Bronchial epithelial cell (primary cell): ENCODE measurements around the gene TMEM41B. TPM values are rescaled to one million over a fixed set of nuclear protein-coding genes. Genes with fewer than 3 reads are reported as not detected.
"Not testable (repeated sequence)": the region's sequence is repeated elsewhere in the genome, so short reads cannot be mapped to it uniquely, and the experiment has no call there.

ENCODE experiments used
- DNase-seq: peaks from one replicate; pipeline ENCODE4 v3.0.0-alpha.2; 2010; ENCODE audit warnings: low read depth
- FAIRE-seq: peaks from 2 replicates; lab custom pipeline; 2011; peaks lifted over from hg19 to GRCh38; lab: Jason Lieb, UNC
- H3K27me3 ChIP-seq: 2 replicates; pipeline ENCODE4 v1.5.1; 2011; ENCODE audit warnings: low read length; ENCODE audit not compliant: control insufficient read depth, insufficient read depth
- H3K36me3 ChIP-seq: 2 replicates; pipeline ENCODE4 v1.5.1; 2011; ENCODE audit warnings: low read length; ENCODE audit not compliant: control insufficient read depth, insufficient read depth
- H3K4me3 ChIP-seq: 2 replicates; pipeline ENCODE4 v1.5.1; 2011; ENCODE audit warnings: mild to moderate bottlenecking, low read depth, low read length, control low read depth
- CTCF ChIP-seq: IDR thresholded peaks from 2 replicates; pipeline ENCODE4 v1.5.1; 2011; ENCODE audit warnings: mild to moderate bottlenecking, moderate library complexity, low read length, control low read depth, inconsistent platforms; ENCODE audit not compliant: insufficient read depth, severe bottlenecking
- total RNA-seq: library from RNA; depleted of rRNA; stranded (reverse); fragments of >200 nt; gene quantifications from 2 replicates; pipeline ENCODE4 v1.2.1, GENCODE V29; 2014

TMEM41B gene
- total RNA-seq, 1 donor from 2014 or later, result 49.2 TPM

DNA sequence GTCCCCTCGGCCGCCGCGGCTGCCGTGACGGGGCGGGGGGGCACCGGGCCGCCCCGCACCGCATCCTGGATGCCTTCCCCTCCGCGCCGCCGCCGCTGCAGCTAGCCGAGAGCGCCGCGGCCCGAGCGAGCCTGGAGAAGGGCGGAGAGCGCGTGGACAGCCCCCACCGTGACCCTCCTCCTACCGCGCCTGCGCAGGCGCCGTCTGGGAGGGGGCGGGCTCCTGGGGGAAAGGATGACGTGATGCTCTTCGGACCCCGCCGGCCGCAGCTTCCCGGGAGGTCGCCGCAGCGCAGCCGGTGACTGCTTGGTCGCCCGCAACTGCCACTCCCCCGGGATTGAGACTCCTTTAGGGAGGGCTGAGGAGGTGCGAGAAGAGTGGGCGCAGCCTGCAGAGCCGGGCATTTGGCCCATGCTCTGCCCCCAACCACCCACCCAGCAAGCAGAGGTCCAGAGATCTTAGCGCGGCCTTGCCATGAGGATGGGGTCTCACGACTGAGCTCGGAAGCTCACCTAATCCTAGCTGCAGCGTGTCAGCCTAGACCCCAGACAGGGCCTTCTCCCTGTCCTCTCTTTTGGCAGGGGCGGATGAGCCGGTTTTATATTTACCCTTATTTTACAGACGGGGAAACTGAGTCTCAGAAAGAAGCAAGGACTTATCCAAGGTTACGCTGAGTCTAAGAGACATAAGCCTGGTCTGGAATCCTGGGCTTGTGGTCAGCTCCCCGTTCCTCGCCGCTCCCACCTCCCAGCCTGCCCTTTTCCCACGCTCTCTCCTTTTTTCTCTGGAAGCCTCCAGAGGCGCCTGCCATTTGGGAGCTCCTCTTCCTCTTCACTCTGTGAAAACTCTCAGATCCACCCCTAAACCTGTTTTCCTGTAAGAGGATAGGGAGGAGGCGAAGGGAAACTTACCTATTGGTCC is 48.9 kb downstream of the TMEM41B start, which contains the start of gene DENND5A:
DENND5A (minus strand) TSS at position 140 of the 921 bp plus-strand sequence. CDS start 281 bp downstream, outside the sequence.
- TF ChIP-seq CTCF, result no peak
- FAIRE-seq (no peak), DNase-seq (peak; percentile 45)
- H3K36me3 ChIP-seq, result no peaks in the 10 kb centered on the region
- H3K27me3 ChIP-seq, result no peaks in the 10 kb centered on the region
- H3K4me3 ChIP-seq, result peak within 1 kb of the TSS; percentile 79

GRCh38 chr11:9264316-9265210 is 49.8 kb downstream of the TMEM41B start:
- DNase-seq (peak; percentile 65), FAIRE-seq (no peak)
- Histone ChIP-seq H3K36me3 (no peaks in the 10 kb centered on the region), H3K4me3 (peak overlapping the region; percentile 79), H3K27me3 (no peaks in the 10 kb centered on the region)
- no peak for TF ChIP-seq CTCF

DNA sequence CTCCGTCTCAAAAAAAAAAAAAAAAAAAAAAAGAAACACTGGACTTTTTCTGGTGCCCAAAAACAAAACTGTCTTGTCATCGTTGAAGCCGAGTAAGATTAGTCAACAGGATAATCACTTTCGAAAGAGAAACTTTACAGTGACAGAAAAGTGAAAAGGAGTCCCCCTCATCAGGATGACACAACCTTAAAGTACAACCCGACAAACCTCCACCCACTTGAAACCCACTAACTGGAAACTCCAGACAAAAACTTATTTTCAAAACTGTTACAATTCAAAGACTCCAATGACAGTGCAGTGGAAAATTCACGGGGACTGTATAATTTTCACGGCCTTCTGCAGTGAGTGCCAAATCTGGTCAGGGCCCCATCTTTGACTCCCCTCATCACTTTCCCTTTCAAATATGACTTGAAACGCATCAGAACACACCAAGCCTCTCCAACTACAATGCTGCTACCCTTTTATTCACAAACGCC is 50.5 kb downstream of the TMEM41B start:
- FAIRE-seq (no peak), DNase-seq (no peak)
- H3K4me3 ChIP-seq, result peak overlapping the region; percentile 79
- TF ChIP-seq CTCF, result no peak
- no peaks in the 10 kb centered on the region for H3K27me3 ChIP-seq
- H3K36me3 ChIP-seq, result no peaks in the 10 kb centered on the region

DNA sequence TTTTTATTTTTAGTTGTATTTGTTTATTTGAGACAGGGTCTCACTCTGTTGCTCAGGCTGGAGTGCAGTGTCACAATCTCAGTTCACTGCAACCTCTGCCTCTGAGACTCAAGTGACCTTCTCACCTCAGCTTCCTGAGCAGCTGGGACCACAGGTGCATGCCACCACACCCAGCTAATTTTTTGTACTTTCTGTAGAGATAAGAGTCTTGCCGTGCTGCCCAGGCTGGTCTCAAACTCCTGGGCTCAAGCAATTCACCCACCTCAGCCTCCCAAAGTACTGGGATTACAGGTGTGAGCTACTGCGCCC is 53.6 kb downstream of the TMEM41B start:
- not testable (repeated sequence) for H3K4me3 ChIP-seq, H3K27me3 ChIP-seq, H3K36me3 ChIP-seq, FAIRE-seq, DNase-seq

GRCh38 chr11:9259981-9260837 is 54.2 kb downstream of the TMEM41B start:
- TF ChIP-seq CTCF, result no peak
- no peak for DNase-seq
- H3K4me3 ChIP-seq, result no peak overlapping the region
- no peaks in the 10 kb centered on the region for H3K36me3 ChIP-seq
- H3K27me3 ChIP-seq, result no peaks in the 10 kb centered on the region
- FAIRE-seq, result no peak

- DNase-seq, FAIRE-seq, H3K27me3 ChIP-seq, H3K4me3 ChIP-seq, H3K36me3 ChIP-seq: not testable (repeated sequence)
These were observed 56.1 kb downstream of the TMEM41B start for GRCh38 chr11:9258279-9258678.
